GM23248 (cell line): ENCODE data around the gene GCGR. TPM values are rescaled to one million over a fixed set of nuclear protein-coding genes. Genes with fewer than 3 reads are reported as not detected.

Experiments used
- DNase-seq: peaks from one replicate; pipeline ENCODE4 v3.0.0-alpha.2; 2015
- H2AFZ ChIP-seq: fragments of 200-600 bp; sonication (generic); 2 replicates; pipeline ENCODE4 v1.6.1; 2016; ENCODE audit warnings: antibody characterized with exemption
- H3F3A ChIP-seq: fragments of 200-600 bp; sonication (generic); 2 replicates; pipeline ENCODE4 v1.6.1; 2016; ENCODE audit warnings: mild to moderate bottlenecking, antibody characterized with exemption, mixed run types; ENCODE audit not compliant: insufficient read depth
- H3K27ac ChIP-seq: fragments of 200-600 bp; sonication (generic); 2 replicates; pipeline ENCODE4 v1.5.1; 2016; ENCODE audit warnings: mild to moderate bottlenecking
- H3K27me3 ChIP-seq: fragments of 200-600 bp; sonication (generic); replicated peaks from 2 replicates; pipeline ENCODE4 v1.6.1; 2016; ENCODE audit warnings: mild to moderate bottlenecking; ENCODE audit not compliant: insufficient read depth
- H3K36me3 ChIP-seq: fragments of 200-600 bp; sonication (generic); 2 replicates; pipeline ENCODE4 v1.6.1; 2016; ENCODE audit warnings: low read depth, mild to moderate bottlenecking
- H3K4me1 ChIP-seq: fragments of 200-600 bp; sonication (generic); 2 replicates; pipeline ENCODE4 v1.6.1; 2016; ENCODE audit warnings: mild to moderate bottlenecking; ENCODE audit not compliant: insufficient read depth
- H3K4me2 ChIP-seq: fragments of 200-600 bp; sonication (generic); one replicate; pipeline ENCODE4 v1.6.1; 2016; ENCODE audit warnings: mild to moderate bottlenecking; ENCODE audit not compliant: unreplicated experiment
- H3K4me3 ChIP-seq: fragments of 200-600 bp; sonication (generic); 2 replicates; pipeline ENCODE4 v1.5.1; 2016; ENCODE audit warnings: mild to moderate bottlenecking
- H3K79me2 ChIP-seq: fragments of 200-600 bp; sonication (generic); 2 replicates; pipeline ENCODE4 v1.6.1; 2016; ENCODE audit warnings: mild to moderate bottlenecking; ENCODE audit not compliant: insufficient read depth
- H3K9ac ChIP-seq: fragments of 200-600 bp; sonication (generic); 2 replicates; pipeline ENCODE4 v1.6.1; 2016; ENCODE audit warnings: mild to moderate bottlenecking
- H3K9me2 ChIP-seq: fragments of 200-600 bp; sonication (generic); 2 replicates; pipeline ENCODE4 v1.6.1; 2016; ENCODE audit warnings: mixed run types, mild to moderate bottlenecking, moderate library complexity; ENCODE audit not compliant: insufficient read depth
- H3K9me3 ChIP-seq: fragments of 200-600 bp; sonication (generic); one replicate; pipeline ENCODE4 v1.6.1; 2017; ENCODE audit warnings: low read depth
- H4K20me1 ChIP-seq: fragments of 200-600 bp; sonication (generic); 2 replicates; pipeline ENCODE4 v1.6.0; 2016; ENCODE audit not compliant: insufficient read depth
- EZH2 ChIP-seq: fragments of 200-600 bp; sonication (generic); IDR thresholded peaks from 2 replicates; pipeline ENCODE4 v1.6.1; 2018; ENCODE audit warnings: antibody characterized with exemption, mild to moderate bottlenecking; ENCODE audit not compliant: insufficient read depth, poor library complexity, severe bottlenecking
- EZH2phosphoT487 ChIP-seq: fragments of 200-600 bp; sonication (generic); IDR thresholded peaks from 2 replicates; pipeline ENCODE4 v1.6.1; 2018; ENCODE audit warnings: antibody characterized with exemption, moderate library complexity, mild to moderate bottlenecking, low read depth; ENCODE audit not compliant: insufficient read depth
- WGBS, 2 experiments: methylation state at CpG; one replicate each; pipeline ENCODE4 v1.1.6; 2015 to 2017; ENCODE audit warnings: low lambda C conversion rate in 2 of 2, low coverage in 1 of 2; ENCODE audit errors: missing lambda C conversion rate in 2 of 2; 5-methylcytosine and 5-hydroxymethylcytosine counted together
- in situ Hi-C: fragments of 300-500 bp; cut with MboI; formaldehyde crosslinking; loops from 2 replicates; pipeline ENCODE4 v1.15.0; 2020
- polyA plus RNA-seq: library from polyadenylated mRNA; unstranded; fragments of >200 nt; fragmentation: Nextera tagmentation; extraction: Ambion mirVana; gene quantifications from 2 replicates; pipeline ENCODE4 v1.2.1, GENCODE V29; 2016
- total RNA-seq: library from RNA; depleted of rRNA; stranded (reverse); fragments of >200 nt; shearing (Covaris generic); gene quantifications from 2 replicates; pipeline ENCODE4 v1.2.3, GENCODE V29; 2014

GCGR gene
- total and polyA plus RNA-seq, 2 experiments from 2014 or later, result not detected

- 93 to 94% methylated on average over 10 to 11 of the region's 11 CpGs for WGBS, 2 experiments
- Histone ChIP-seq H3K9ac (no peak overlapping the region), H3K4me3 (no peak overlapping the region), H3K27ac (no peak overlapping the region), H3K27me3 (no peaks in the 10 kb centered on the region), H3K4me1 (no peaks in the 10 kb centered on the region), H3K79me2 (peaks cover 22% of the 10 kb centered on the region), H3K9me2 (no peaks in the 10 kb centered on the region), H3K36me3 (no peaks in the 10 kb centered on the region), H4K20me1 (no peaks in the 10 kb centered on the region), H3F3A (no peaks in the 10 kb centered on the region), H3K4me2 (no peak overlapping the region), H3K9me3 (no peaks in the 10 kb centered on the region), H2AFZ (no peak overlapping the region)
- no peak for TF ChIP-seq EZH2
- TF ChIP-seq EZH2phosphoT487, result no peak
- in situ Hi-C loops, result no loop called here
- no peak for DNase-seq
Measured at GRCh38 chr17:81824595-81824994, 20.6 kb downstream of the GCGR start.

- no peaks in the 10 kb centered on the region for H4K20me1 ChIP-seq
- H2AFZ ChIP-seq, result no peak overlapping the region
- in situ Hi-C loops, result no loop called here
Measured at GRCh38 chr17:81825841-81826466, 22.0 kb downstream of the GCGR start.

GRCh38 chr17:81828656-81829055 is 24.7 kb downstream of the GCGR start:
- no peak overlapping the region for H3K4me3 ChIP-seq
- H3K79me2 ChIP-seq, result peaks cover 46% of the 10 kb centered on the region
- no peak overlapping the region for H3K27ac ChIP-seq
- no peak overlapping the region for H3K9ac ChIP-seq
- in situ Hi-C loops, result no loop called here
- H4K20me1 ChIP-seq, result no peaks in the 10 kb centered on the region
- H3K27me3 ChIP-seq, result no peaks in the 10 kb centered on the region
- TF ChIP-seq EZH2phosphoT487 (no peak), EZH2 (no peak)
- H3K4me2 ChIP-seq, result no peak overlapping the region
- H3K36me3 ChIP-seq, result no peaks in the 10 kb centered on the region
- peaks cover 7% of the 10 kb centered on the region for H3K4me1 ChIP-seq
- 86 to 89% methylated on average over 7 of the region's 7 CpGs for WGBS, 2 experiments
- no peaks in the 10 kb centered on the region for H3K9me2 ChIP-seq
- peaks cover 5% of the 10 kb centered on the region; the same call in 1 of the 2 replicates for H3F3A ChIP-seq
- DNase-seq, result no peak
- no peaks in the 10 kb centered on the region for H3K9me3 ChIP-seq
- H2AFZ ChIP-seq, result no peak overlapping the region

More at GRCh38 chr17:81825841-81826466, 22.0 kb downstream of the GCGR start:
- H3K27me3 ChIP-seq, result no peaks in the 10 kb centered on the region
- TF ChIP-seq EZH2phosphoT487 (no peak), EZH2 (no peak)
- H3K4me2 ChIP-seq, result no peak overlapping the region
- H3K9ac ChIP-seq, result no peak overlapping the region
- no peaks in the 10 kb centered on the region for H3F3A ChIP-seq
- peaks cover 35% of the 10 kb centered on the region for H3K79me2 ChIP-seq
- H3K36me3 ChIP-seq, result no peaks in the 10 kb centered on the region
- H3K9me3 ChIP-seq, result no peaks in the 10 kb centered on the region
- WGBS, 2 experiments, result 86 to 88% methylated on average over 11 of the region's 11 CpGs
- H3K4me3 ChIP-seq, result no peak overlapping the region
- H3K4me1 ChIP-seq, result no peaks in the 10 kb centered on the region
- no peak overlapping the region for H3K27ac ChIP-seq
- H3K9me2 ChIP-seq, result no peaks in the 10 kb centered on the region
- no peak for DNase-seq

- peaks cover 7% of the 10 kb centered on the region for H3K4me1 ChIP-seq
- H2AFZ ChIP-seq, result no peak overlapping the region
- H3K9ac ChIP-seq, result no peak overlapping the region
- H3K27ac ChIP-seq, result no peak overlapping the region
- H3K9me3 ChIP-seq, result no peaks in the 10 kb centered on the region
- H3K36me3 ChIP-seq, result no peaks in the 10 kb centered on the region
- H3K4me2 ChIP-seq, result no peak overlapping the region
- no peak overlapping the region for H3K4me3 ChIP-seq
- 95 to 96% methylated on average over 6 of the region's 6 CpGs for WGBS, 2 experiments
- peaks cover 51% of the 10 kb centered on the region for H3K79me2 ChIP-seq
- no peaks in the 10 kb centered on the region for H3K27me3 ChIP-seq
- DNase-seq, result no peak
- no peaks in the 10 kb centered on the region for H3K9me2 ChIP-seq
- H4K20me1 ChIP-seq, result no peaks in the 10 kb centered on the region
- TF ChIP-seq EZH2 (no peak), EZH2phosphoT487 (no peak)
- in situ Hi-C loops, result no loop called here
- peaks cover 5% of the 10 kb centered on the region; the same call in 1 of the 2 replicates for H3F3A ChIP-seq
Measured at GRCh38 chr17:81829858-81830257, 25.9 kb downstream of the GCGR start.
